ENCODE results near the gene VAV3.

DNA sequence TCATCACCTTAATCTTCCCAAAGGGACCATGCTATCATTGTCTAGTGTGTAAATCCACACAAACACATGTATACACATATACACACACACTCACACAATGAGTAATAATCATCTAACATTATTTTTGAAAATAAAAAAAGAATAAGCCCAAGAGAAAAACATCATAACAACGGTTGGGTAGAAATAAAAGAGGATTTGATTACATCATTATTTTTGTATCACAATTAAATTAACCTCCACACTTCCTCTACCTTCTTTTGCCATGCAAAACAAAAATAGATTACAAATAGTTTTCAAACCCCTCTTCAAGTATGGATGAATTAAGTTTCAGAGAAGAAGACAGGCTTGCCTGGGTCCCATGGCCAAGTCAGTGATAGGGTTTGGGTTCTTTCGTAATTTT is 238.1 kb downstream of the VAV3 start:
- TF ChIP-seq POLR2A (IDR thresholded peaks at IDR 0.05) (no peak), CTCF (IDR thresholded peaks at IDR 0.05) (no peak), EP300 (IDR thresholded peaks at IDR 0.05) (no peak)
